NCI-H2196 treated with DMSO at 0.1 percent for 48 hours (cell line): Measurements from ENCODE around the gene ZNF184.
A peak's percentile ranks its signal among the peaks of the same experiment; 100 is the strongest.

Source experiments
- DNase-seq: peaks from one replicate; lab custom pipeline; 2025; ENCODE audit not compliant: unreplicated experiment; lab: John Stamatoyannopoulos, UW

Gene ZNF184

DNA sequence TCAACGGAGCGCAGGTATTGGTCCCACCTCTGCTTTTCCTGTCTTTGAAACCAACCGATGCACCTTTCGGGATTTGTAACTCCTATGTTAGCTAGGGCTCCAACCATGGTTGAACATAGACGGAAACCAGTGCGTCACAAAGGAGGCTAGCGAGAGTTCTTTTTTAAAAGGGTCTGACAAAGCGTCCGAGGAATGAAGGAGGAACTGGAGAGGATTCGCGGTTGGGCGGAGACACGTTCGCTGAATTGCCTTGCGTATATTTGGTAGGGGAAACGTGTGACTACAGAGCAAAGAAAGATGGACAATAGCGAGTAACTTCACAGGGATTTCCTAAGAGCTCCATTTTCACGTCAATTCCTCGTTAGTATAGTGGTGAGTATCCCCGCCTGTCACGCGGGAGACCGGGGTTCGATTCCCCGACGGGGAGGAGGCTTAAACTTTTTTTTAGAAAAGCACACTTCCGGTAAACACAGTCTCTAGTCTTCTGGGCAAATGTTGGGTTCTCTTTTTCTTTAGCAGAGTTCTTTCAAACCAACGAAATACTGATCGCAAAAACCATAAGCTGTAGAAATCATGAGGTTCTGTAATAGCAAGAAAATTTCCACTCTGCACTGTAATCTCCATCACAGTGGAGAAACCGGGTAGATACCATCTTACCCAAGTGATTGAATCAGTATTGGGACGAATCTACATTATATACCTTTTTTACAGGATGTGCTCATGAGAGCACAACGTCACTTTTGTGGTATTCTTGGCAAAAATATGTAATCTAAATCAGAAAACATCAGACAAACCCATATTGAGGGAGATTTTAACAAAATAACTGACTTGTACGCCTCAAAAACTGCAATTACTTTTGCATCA is 6.6 kb upstream of the ZNF184 start:
- DNase-seq: peak; percentile 43

DNA sequence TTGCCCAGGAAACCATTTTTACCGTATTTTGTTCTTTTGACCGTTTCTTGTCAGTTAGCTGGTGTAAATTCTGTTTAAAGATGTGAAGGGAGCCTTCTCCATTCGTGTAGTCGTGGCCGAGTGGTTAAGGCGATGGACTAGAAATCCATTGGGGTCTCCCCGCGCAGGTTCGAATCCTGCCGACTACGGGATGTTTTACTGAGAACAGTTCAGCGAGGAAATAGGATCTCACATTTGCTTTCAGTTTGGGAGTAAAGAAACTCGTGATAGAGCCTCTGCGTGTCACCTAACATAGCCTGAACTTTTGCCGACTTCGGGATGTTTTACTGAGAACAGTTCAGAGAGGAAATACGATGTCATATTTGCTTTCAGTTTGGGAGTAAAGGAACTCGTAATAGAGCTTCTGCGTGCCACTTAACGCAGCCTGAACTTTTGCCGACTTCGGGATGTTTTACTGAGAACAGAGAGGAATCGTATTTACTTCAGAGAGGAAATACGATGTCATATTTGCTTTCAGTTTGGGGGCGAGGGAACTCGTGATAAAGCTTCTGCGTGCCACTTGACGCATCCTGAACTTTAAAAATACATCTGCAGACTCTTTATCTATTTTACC is 5.9 kb upstream of the ZNF184 start:
- DNase-seq: peak; percentile 67

- DNase-seq: no peak
These were observed 5.3 kb upstream of the ZNF184 start for GRCh38 chr6:27478141-27478705.

DNA sequence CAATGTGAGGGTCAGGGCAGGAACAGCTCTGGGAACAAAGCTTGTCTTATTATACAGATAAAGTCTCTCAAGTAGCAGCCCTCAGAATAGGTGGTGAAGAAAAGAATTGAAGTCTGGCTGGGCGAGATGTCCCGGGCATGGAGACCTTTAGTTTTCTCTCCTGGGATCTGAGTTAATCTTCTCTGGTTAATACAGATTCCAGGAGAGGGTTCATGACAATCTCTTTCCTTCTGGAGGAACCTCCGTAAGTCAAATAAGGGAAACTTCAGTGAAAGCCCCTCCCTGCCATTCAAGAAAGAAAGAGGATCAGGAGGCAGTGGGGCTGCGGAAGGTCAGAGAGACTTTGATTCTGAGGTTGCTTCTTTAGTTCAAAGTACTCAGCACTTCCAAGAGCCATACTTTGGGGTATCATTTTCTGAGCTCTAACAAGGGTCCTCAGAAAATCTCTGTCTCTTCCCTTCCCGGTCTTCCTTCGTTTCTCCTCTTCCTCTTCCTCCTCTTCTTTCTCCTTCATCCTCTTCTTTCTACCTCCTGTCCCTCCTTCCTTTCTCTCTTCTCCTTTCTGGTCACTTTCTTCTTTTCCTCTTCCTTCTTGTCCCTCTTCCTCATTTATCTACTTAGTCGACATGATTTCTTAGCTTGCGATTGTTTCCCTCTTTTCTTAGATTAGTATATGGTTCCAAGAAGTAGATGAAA is 4.6 kb upstream of the ZNF184 start:
- DNase-seq: no peak

GRCh38 chr6:27476090-27476489 is 3.2 kb upstream of the ZNF184 start:
- DNase-seq: no peak

- DNase-seq: no peak
These were observed 1.8 kb upstream of the ZNF184 start for GRCh38 chr6:27474672-27475071.

- DNase-seq: no peak
These were observed 1.2 kb upstream of the ZNF184 start for GRCh38 chr6:27474172-27474465.

GRCh38 chr6:27472182-27472616 is 706 bp downstream of the ZNF184 start:
- DNase-seq: peak; percentile 57

DNA sequence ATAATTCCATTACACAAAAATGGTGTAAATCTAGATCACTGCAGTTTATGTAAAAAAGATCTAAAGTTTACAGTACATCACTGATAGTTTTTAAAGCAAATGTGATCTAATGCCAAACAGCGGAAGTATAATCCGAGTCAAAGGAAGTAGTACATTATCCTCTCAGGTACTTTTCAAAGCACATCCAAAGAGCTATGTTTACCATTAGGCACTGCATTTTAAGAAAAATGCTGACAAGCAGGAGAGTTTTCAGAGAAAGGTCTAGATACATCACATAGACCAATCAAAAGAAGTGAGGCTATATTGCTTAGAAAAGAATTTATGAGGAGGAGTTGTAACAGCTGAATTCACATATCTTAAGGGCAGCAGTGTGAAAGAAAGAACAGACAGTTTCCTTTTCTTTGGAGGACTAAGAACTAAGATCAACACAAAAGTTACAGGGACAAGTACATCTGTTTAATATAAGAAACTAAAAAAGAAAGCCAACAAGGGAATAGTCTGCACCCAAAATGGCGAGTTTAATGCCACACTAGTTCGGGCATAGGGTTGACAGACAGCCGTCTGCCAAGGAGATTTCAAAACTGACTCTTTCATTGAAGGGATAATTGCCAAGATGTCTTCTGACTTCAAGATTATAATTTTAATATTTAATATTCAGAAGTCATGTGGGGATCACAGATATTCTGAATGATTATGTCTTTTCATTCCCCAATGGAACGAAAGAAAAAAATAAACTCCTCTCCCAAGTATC is 1.4 kb downstream of the ZNF184 start:
- DNase-seq: no peak

DNA sequence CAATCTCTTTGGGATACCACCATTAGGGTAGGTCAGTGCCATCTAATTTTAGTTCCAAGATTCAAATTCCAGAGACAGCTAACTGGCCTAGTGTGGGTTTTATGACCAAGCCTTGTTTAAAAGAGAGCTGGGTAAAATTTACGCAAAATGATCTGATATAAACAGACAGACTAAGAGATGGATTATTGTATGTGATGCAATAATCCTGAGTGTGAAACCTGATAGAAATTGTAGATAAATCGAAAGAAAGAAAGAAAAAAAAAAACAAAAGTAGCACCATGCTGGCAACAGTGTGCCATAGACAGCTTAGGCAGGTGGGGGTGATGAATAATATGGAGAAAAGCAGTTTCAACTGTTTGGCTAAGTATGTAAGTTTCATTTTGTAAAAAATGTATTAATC is 2.9 kb downstream of the ZNF184 start:
- no peak for DNase-seq

- no peak for DNase-seq
These were observed 4.6 kb downstream of the ZNF184 start for GRCh38 chr6:27468334-27468733.

DNA sequence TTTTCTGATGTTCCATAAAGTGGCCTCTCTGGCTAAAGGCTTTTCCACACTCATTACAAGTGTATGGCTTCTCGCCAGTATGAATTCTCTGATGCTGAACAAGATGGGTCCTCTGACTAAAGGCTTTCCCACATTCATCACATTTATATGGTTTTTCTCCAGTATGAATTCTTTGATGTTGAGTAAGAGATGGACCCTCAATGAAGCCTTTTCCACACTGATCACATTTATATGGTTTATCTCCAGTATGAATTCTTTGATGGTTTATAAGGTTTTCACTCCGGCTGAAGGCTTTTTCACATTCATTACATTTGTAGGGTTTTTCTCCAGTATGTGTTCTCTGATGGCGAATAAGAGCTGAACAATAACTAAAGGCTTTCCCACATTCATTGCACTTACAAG is 20.4 kb downstream of the ZNF184 start:
- DNase-seq: no peak

DNA sequence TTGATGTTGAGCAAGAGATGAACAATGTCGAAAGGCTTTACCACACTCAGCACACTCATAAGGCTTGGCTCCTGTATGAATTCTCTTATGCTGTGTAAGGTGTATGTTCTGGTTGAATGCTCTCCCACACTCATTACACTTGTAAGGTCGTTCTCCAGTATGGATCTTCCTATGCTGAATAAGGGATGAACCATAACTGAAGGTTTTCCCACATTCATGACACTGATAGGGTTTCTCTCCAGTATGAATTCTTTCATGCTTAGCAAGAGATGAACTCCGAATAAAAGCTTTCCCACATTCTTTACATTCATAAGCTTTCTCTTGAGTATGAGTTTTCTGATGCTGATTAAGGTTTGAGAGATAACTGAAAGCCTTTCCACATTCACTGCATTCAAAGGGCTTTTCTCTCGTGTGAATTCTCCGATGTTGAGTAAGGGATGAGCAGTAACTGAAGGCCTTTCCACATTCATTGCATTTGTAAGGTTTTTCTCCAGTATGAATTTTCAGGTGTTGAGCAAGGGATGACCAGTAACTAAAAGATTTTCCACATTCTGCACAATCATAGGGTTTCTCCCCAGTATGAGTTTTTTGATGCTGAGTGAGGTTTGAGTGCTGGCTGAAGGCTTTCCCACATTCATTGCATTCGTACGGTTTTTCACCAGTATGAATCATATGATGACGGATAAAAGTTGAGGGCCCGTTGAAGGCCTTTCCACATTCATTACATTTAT is 21.1 kb downstream of the ZNF184 start:
- DNase-seq: no peak

- DNase-seq: no peak
These were observed 24.4 kb downstream of the ZNF184 start for GRCh38 chr6:27448456-27448855.

- DNase-seq: no peak
These were observed 30.0 kb downstream of the ZNF184 start for GRCh38 chr6:27442932-27443331.

- DNase-seq: no peak
These were observed 31.9 kb downstream of the ZNF184 start for GRCh38 chr6:27441001-27441400.

DNA sequence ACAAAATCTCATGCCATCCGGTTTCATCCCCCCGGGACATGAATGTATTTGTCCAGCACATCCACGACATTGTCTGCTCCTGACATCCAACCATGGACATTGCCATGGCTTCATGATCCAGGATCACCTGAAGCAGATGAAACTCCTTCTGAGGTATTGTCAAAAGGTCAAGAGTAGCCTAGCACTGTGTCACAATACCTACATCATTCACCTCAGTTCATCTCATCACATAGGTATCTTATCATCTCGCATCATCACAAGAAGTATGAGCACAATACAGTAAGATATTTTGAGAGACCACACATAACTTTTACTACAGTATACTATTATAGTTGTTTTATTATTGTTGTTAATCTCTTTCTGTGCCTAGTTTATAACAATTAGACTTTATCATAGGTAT is 33.5 kb downstream of the ZNF184 start:
- DNase-seq: no peak

- DNase-seq: no peak
These were observed 39.2 kb downstream of the ZNF184 start for GRCh38 chr6:27433714-27434113.

DNA sequence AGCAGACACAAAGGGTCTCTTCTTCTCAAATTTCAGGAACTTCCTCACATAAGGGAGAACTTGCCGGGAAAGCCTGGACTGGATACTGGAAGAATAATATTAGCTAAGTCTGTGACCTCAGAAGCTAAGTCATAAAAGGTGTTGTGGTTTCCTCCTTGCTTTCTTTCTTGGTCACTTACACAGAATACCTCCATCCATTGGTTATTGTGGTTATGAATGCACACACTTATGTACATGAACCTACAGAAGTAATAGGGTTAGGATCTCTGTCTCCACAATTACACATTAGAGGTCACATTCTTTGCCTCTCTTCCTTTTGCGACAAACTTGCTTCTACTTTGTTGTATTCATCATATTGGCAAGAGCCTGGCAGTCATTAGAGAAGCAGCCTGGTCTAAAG is 43.9 kb downstream of the ZNF184 start:
- no peak for DNase-seq

DNA sequence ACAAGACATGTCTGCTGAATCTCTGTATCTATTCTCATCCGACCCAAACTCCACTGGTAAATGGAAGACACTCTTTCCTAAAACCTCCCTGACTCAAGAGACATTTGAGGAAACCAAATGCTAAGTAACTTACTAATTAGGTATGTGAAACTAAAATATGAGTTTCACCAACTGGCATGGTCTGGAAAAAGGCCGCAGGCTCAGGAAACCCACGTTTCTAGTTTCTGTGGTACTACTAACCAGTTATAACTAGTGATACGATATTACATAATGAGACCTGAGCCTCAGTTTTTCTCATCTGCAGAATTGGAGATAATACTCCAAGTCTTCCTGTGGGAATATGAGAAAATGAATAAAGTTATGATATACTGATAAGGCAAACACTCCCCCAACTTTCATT is 44.4 kb downstream of the ZNF184 start:
- DNase-seq: no peak
